AG09319 (cell line): Measurements from ENCODE around the gene EGR4.

Experiments
- DNase-seq: peaks from one replicate; pipeline ENCODE4 v3.0.0-alpha.2; 2010; ENCODE audit warnings: low read depth; ENCODE audit errors: extremely low read depth
- TF ChIP-seq, protein P1 (sequence below): IDR thresholded peaks from 2 replicates; pipeline ENCODE4 v1.5.1; 2011; ENCODE audit warnings: low read depth, mild to moderate bottlenecking, inconsistent platforms, low read length, moderate library complexity

The EGR4 gene

DNA sequence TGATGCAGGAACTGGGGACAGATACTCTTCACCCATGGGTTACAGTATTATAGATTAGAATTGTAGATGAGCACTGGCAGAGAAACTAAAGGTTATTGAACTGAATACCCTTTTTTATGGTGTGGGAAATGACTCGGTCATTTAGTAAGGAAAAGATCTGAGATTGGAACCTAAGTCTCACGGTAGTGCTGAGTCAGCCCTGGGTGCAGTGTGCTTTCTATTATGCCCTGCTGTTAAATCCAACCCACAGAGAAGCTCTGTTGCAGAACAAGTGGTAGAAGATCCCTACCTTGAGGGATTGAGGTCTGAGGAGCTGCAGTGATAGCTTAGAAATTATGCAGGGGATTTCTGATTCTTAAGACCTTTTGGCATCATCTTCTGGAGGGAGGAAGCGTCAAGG is 46.5 kb downstream of the EGR4 start:
- no peak for DNase-seq
- TF ChIP-seq, protein P1, sequence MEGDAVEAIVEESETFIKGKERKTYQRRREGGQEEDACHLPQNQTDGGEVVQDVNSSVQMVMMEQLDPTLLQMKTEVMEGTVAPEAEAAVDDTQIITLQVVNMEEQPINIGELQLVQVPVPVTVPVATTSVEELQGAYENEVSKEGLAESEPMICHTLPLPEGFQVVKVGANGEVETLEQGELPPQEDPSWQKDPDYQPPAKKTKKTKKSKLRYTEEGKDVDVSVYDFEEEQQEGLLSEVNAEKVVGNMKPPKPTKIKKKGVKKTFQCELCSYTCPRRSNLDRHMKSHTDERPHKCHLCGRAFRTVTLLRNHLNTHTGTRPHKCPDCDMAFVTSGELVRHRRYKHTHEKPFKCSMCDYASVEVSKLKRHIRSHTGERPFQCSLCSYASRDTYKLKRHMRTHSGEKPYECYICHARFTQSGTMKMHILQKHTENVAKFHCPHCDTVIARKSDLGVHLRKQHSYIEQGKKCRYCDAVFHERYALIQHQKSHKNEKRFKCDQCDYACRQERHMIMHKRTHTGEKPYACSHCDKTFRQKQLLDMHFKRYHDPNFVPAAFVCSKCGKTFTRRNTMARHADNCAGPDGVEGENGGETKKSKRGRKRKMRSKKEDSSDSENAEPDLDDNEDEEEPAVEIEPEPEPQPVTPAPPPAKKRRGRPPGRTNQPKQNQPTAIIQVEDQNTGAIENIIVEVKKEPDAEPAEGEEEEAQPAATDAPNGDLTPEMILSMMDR: no peak

DNA sequence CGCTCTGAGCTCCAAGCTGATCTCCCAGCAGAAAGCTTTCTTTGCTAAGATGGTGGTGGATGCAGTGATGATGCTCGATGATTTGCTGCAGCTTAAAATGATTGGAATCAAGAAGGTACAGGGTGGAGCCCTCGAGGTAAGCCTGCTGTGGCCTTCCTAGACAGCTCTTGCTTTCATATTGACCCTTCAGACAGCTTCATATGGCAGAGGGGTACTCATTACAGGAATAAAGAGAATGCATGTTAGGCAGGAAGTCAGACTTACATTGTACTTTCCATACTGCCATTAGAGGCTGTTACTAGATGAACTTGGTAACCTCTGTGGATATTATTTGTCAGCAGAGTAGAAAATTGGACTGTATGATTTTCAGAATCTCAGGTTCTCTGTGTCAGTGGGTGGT is 48.8 kb downstream of the EGR4 start:
- DNase-seq: no peak
- TF ChIP-seq, protein P1: no peak

DNA sequence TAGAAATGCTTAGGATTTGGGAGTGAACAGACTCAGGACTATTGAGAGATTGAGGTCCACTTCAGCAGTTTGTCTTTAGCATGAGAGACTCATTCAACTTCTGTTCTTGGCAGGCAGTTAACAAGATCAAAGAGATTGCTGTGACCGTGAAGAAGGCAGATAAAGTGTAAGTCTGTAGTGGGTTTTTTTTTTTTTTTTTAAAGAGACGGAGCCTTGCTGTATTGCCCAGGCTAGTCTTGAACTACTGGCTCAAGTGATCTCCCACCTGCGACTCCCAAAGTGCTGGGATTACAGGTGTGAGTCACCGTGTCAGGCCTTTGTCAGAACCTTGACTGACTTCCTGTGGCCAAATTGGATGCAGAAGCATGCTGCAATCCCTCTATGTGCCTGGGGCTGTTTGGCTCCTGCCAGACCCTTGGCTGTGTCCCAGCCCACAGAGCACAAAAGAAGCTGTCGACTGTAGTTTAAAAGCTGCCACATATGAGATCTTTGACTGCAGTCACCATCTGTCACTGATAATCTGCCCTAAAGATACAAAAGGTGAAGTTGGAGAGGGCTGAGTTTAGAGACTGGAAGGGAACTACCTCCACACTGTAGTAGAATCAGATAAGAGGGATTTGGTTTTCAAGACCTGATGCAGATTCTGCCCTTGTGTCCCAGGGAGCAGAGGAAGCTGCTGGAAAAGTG is 49.3 kb downstream of the EGR4 start:
- TF ChIP-seq, protein P1: no peak

More for the DNA sequence above, 49.3 kb downstream of the EGR4 start:
- peak; percentile 52 for DNase-seq
